Stimulated activated CD4-positive, alpha-beta T cell treated with anti-CD3 and anti-CD28 coated beads, Interleukin-1b, Interleukin-23, amount 100 ng/mL, for 48 hours (primary cell): ENCODE data around the gene TFDP2.
"Not testable (repeated sequence)": the region's sequence is repeated elsewhere in the genome, so short reads cannot be mapped to it uniquely, and the experiment has no call there.

Experiments
- DNase-seq: peaks from one replicate; pipeline ENCODE4 v3.0.0-alpha.2; 2020

The TFDP2 gene, protein sequence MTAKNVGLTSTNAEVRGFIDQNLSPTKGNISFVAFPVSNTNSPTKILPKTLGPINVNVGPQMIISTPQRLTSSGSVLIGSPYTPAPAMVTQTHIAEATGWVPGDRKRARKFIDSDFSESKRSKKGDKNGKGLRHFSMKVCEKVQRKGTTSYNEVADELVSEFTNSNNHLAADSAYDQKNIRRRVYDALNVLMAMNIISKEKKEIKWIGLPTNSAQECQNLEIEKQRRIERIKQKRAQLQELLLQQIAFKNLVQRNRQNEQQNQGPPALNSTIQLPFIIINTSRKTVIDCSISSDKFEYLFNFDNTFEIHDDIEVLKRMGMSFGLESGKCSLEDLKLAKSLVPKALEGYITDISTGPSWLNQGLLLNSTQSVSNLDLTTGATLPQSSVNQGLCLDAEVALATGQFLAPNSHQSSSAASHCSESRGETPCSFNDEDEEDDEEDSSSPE

DNA sequence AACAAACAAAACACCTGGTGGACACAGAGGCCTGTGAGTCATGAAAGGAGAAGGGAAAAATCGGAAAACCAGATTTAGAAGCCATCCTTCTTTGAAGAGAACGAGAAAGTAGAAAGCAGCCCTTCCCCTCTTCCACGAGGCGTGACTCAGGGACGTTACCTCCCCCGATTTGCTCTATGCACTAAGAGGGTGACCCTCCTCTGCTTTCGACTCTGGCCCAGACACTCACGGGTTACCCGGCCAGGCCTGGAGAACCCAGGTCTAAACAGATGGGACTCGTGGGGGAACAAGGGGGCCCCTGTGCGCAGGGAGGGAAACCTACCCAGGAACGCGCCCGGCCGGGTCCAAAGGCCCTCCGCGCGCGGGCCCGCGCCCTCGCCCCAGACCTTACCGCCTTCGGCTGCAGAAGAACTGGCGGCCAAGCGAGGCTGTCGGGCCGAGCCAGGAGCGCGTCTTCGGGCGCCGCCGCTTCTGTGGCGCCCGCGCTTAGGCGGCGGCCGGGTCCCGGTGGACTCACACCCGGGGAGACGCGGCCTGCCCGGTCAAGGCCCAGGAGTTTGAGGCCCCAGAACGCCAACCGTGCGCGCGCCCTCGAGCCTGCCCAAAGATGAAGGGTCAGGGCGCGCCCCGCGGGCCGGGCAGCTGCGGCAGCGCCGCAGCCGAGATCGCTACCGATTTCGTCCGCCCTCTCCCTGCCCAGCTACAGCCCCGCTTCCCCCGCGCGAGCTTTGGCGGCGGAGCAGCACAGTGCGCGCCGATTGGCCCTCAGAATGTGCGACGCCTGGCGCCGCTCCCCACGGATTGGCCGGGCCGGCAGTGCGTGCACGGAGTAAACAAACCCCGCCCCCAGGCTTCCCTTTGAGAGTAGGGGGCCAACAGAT lies at the start of gene TFDP2:
TFDP2 (minus strand) TSS at position 753 of the 881 bp plus-strand sequence. CDS start 47,795 bp downstream, outside the sequence.
- DNase-seq: peak; percentile 85

DNA sequence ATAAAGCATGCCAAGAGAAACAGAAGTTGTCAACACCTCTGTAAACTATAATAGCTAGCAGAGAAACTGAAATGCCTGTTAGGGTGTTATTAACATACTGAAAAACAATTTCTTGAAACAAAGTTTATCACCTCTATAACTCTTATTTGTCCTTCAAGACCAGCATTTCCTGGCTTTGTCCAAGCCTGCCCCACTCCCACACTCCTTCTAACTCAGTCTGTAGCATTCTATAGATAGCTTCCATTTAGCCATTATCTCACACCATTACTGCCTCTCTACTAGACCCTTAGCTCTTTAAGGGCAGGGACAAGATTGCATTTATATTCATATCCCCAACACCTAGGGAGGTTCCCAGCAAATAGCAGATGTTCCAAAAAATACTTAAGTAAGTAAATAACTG lies 39.5 kb upstream of the TFDP2 start:
- DNase-seq: no peak

DNA sequence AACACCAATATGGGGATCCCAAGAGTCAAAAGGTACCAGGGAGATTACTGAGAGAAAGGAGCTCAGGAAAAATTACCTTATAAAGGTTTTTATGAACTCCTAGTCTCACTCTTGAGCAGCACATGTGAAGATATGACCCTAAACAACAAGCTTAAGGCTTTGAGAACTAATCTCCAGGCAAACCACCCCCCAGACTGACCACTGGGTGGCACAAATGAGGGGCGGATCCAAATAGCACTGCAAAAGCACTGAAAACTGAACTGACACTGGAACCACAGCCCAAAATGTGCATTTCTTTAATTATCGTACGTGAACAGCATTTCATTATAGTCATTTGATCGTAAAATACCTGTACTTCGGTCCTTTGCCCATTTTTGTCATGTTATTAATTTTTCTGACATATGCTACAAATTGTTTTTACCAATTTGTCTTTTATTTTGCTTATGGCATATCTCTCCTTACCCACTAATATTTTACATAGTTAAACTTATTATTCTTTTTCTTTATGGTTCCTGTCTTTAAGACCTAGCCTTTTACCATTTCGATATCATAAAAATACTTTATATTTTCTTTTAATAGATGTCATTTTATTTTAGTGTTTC lies 31.5 kb upstream of the TFDP2 start:
- DNase-seq: peak; percentile 6

DNA sequence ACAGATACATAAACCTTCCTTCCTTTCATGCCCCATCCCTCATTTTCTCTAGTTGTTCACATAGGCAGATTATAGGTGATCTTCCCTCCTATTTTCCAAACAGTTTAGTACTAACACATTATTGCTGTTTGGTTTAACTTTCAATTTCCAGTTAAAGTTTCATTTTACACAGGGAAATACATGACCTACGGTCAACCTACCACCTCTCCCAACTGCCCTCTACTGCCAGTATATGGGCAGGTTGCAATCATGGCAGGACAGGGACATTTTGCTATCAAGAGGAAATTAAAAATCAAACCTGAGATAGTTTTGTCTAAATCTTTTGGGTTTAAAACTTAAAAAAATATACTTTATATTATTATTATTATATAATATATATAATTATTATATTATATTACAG lies 26.1 kb upstream of the TFDP2 start:
- DNase-seq: no peak

DNA sequence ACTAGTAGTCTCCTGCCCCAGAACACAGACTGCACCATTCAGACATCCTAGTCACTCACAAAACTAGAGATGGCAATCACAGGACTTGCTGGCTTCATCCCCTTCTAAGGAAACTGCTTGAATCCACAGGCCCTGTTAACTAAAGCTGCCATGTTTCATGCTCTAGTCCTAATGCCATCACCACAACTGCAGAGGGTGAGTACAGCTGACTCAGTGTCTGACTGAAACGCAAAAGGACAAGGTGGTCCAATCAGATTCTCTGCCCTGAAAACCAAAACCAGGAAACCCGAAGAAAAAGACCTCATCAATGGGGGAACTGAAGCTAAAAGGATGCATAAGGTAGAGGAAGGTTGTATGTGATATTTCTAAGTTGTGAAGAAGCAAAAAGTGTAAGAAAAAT lies 25.2 kb upstream of the TFDP2 start:
- DNase-seq: no peak

DNA sequence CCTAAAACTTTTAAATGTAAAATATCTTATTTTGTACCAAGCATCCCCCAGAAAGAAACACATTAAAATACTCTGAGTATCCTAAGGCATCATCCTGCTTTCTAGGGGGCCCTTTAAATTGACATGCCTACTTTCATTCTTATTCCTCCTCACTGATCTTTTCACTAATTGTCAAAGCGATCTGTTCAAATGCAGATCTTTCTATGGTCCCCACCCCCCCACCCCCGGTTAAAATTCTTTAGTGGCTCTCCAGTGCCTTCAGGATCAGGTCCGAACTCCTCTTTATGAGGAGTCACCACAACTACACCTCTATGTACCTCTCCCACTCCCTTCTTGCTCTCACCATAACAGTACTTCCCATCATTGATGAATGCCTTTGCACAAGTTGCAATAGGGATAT lies 19.2 kb upstream of the TFDP2 start:
- DNase-seq: no peak

DNA sequence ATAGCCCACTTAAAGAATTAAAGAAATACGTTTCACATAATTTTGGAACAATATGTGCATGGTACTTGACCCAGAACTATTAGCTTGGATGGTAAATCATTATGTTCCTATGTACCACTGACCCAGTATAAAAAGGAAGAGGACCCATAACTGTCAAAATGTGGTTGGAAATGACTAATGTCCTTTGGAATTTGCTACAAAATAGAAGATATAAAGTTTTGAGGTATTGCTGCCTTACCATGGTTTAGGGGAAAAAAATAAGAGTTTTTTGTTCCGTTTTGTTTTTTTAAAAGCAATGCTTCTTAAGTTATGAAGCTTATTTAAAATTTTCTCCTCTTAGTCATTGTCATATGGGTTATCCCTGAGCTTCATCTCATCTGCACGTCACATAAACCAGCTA lies 15.8 kb upstream of the TFDP2 start:
- no peak for DNase-seq

DNA sequence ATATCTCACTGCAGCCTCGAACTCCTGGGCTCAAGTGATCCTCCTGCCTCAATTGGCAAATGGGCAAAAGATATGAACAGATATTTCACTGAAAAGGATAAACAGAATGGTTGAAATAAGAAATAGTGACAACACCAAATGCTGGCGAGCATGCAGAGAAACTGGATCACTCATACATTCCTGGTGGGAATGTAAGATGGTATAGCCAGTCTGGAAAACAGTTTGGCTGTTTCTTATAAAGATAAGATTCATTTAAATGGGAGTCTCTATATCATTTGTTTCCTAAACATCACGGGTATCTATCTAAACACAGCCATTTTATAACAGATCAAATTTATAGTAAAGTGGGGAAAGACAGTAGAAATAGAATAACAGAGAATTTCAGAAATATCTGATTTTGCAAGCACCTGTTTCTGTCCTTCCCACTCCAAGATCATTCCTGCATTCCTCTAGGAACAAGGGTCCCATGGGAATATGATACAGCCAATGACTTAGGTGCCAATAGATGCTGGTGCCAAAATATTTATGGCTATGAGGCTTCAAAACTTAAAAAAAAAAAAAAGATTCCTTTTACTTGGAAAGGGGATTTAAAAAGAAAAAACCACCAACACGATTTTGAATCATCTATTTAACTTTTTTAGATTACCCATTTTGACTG lies 9.9 kb upstream of the TFDP2 start:
- DNase-seq: no peak

DNA sequence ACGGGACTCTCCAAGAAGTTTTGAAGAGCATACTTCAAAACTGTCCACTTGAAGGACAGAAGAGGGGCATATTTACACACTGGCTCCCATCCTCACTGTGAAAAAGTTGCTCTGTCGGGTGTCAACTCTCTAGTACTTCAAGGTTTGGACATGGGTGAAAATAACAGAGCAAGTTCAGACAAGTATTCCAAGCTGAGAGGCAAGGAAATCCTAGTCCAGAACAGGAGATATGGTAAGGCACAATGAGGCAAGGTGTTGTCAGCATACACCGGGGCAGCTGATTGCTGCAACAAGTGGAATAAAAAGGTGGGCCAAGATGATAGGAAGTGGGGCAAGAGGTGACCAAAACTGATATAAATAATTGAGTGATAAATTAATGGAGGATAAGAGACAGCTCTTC lies 4.8 kb upstream of the TFDP2 start:
- DNase-seq: no peak

DNA sequence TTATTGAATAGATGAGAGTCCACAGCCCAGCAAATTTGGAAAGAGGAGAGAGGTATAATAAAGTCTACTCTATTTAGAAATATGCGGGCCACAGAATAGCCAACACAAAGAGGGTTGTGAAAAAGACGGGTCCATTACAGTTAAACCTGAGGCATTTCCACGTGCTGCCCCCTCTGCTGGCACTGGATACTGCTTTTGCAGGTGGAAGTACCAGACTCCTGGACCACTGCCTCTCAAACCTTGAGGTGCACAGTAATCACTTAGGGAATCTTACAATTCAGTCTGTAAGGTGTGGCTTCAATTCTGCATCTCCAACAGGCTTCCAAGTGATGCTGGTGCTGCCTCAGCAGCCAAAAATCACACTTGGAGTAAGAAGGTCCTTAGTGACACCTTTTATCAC lies 3.0 kb upstream of the TFDP2 start:
- DNase-seq: no peak

DNA sequence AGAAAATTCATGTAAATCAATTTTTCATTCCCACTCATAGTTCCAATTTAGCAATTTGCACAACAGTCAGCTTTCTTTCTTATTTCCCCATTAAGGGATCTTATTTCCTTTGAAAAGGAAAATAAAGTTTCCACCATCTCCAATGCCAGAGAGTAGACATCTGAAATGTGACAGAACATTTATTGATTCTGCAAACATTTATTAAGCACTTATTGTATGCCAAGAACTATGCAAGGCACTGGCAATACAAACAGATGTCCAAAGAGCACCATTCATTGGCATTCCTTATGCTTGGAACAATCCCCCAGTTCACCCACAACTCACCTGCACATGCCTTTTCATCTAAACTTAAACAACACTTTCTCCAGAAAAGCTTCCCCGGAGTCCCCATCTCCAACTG lies 2.5 kb upstream of the TFDP2 start:
- DNase-seq: no peak

DNA sequence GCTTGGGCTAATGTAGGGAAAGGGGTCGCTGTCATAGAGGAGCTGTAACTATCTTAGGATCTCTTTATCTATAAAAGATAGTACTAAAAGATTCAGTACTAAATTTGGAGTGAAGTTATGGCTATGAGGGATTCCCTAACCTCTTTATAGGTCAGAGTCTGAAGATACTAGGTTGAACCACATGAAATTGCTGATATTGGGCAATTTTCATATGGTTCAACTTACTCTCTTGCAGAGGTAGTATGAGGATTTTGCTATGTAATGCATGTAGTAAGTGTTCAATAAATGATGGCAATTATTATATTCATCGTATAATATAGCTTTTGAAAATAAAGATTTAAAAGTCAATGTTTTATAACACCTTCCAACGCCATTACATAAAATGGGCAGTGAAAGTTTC lies 1.9 kb upstream of the TFDP2 start:
- no peak for DNase-seq

DNA sequence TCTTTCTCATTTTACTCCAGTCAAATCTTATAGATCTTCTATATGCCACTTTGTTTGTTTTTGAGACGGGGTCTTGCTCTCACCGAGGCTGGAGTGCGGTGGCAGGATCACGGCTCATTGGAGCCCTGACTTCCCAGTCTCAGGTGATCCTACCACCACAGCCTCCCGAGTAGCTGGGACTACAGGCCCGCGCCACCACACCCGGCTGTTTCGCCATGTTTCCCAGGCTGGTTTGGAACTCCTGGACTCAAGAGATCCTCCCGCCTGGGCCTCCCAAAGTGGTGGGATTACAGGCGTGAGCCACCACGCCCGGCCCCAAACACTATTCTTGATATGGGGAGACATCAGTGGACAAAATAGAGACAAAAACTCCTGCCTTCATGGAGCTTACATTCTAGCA lies 927 bp upstream of the TFDP2 start:
- no peak for DNase-seq

DNA sequence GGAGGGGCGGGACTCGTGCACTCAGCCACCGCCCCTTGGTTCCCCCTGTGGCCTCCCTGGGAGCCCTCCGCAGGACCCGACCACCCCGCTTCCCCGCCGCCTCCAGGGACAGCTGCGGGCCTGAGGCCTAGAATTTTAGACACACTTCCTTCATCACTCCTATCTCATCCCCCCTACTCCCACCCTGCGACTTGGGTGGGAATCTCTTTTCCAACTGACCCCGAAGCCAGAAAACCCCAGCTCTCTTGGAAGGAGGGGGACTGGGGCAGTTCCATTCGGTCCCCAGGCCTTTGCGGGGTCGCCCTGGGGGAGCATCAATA lies 289 bp upstream of the TFDP2 start:
- no peak for DNase-seq

DNA sequence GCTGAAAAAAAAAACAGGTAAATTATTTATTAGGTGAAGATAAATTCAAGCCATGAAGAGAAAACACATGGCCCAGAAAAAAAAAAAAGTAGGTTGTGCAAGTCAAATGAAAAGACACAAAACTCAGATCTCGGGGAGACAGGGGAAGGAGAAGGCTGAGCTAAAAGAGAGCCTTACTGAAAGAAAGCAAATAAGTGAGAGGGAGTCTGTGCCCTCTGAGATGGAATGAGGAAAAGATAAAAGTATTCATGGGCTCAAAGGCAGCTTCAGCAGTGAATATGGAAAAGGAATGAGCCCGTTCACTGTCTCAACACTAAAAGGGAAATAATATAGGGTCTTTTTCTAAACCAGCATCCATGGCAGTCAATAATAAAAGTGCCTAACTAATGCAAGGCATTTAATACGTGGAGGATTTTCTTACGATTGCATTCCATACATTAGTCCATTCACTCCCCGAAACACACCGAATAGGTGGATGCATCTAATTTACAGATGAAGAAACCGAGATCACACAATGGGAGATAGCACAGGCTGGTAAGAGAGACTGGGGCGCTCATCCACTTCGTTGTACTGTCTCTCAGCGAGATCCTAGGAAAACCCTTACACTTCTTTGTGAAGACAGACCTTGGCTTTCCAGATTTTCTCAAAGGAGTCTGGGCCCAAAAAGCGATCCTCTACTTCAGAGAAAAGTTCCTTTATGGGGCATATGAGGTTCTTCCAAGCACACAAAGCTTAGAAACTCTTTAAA lies 1.1 kb downstream of the TFDP2 start:
- no peak for DNase-seq

DNA sequence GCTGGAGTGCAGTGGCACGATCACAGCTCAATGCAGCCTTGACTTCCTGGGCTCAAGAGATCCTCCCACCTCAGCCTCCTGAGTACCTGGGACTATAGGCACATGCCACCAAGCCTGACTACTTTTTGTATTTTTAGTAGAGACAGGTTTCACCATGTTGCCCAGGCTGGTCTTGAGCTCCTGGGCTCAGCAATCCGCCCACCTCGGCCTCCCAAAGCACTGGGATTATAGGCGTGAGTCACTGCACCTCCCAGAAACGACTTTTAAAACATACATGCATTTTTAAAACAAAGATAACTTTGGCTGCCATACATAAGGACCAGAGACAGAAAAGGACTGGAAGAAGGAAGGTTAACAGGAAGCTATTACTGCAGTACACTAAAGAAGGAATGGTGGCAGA lies 4.8 kb downstream of the TFDP2 start:
- DNase-seq: not testable (repeated sequence)

DNA sequence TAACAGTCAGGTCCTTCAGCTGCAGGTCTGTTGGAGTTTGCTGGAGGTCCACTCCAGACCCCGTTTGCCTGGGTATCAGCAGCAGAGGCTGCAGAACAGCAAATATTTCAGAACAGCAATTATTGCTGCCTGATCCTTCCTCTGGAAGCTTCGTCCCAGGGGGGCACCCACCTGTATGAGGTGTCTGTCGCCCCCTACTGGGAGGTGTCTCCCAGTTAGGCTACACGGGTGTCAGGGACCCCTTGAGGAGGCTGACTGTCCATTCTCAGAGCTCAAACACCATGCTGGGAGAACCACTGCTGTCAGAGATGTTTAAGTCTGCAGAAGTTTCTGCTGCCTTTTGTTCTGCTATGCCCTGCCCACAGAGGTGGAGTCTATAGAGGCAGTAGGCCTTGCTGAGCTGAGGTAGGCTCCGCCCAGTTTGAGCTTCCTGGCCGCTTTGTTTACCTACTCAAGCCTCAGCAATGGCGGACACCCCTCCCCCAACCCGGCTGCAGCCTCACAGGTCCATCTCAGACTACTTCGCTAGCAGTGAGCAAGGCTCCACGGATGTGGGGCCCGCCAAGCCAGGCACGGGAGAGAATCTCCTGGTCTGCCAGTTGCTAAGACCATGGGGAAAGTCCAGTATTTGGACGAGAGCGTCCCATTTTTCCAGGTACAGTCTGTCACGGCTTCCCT lies 8.6 kb downstream of the TFDP2 start:
- DNase-seq: not testable (repeated sequence)

DNA sequence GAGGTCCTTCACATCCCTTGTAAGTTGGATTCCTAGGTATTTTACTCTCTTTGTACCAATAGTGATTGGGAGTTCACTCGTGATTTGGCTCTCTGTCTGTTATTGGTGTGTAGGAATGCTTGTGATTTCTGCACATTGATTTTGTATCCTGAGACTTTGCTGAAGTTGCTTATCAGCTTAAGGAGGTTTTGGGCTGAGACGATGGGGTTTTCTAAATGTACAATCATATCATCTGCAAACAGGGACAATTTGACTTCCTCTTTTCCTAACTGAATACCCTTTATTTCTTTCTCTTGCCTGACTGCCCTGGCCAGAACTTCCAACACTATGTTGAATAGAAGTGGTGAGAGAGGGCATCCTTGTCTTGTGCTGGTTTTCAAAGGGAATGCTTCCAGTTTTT lies 12.3 kb downstream of the TFDP2 start:
- DNase-seq: not testable (repeated sequence)

DNA sequence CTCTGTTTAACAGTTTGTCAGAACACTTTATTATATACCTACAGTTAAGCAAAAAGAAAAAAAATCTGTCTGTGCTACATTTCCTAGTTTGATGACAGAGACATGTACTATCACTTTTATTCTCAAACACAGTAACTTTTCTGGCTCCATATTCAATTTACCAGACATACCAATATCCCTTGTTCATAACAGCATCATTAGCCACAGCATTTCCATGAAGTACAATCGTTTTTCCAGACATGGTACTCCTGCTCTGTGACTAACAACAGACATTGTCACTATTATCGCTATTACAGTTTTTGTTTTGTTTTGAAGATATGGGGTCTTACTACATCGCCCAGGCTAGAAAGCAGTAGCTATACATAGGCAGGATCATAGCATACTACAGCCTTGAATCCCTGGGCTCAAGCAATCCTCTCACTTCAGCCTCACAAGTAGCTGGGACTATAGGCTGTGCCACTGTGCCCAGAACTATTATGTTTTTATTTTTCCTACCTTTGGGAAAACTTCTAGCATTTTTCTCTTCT lies 14.5 kb downstream of the TFDP2 start:
- DNase-seq: no peak

DNA sequence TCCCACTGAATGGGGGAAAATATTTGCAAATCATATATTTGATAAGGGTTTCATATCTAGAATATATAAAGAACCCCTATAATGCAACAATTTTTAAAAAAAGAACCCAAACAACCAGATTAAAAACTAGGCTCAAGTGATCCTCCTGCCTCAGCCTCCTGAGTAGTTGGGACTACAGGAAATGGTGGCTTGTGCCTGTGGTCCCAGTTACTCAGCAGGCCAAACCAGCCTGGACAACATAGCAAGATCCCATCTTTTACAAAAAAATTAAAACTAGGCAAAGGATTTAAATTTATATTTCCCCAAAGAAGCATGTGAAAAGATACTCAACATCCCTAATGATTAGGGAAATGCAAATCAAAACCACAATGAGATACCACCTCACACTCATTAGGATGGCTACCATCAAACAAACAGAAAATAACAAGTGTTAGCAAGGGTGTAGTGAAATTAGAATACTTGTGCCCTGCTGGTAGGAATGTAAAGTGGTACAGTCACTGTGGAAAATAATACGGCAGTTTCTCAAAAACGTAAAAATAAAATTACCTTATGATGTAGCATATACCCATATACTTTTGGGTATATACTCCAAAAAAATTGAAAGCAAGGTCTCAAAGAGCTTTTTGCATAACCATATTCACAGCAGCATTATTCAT lies 19.7 kb downstream of the TFDP2 start:
- no peak for DNase-seq
